Measurements from ENCODE around the gene CHRDL2.

DNA sequence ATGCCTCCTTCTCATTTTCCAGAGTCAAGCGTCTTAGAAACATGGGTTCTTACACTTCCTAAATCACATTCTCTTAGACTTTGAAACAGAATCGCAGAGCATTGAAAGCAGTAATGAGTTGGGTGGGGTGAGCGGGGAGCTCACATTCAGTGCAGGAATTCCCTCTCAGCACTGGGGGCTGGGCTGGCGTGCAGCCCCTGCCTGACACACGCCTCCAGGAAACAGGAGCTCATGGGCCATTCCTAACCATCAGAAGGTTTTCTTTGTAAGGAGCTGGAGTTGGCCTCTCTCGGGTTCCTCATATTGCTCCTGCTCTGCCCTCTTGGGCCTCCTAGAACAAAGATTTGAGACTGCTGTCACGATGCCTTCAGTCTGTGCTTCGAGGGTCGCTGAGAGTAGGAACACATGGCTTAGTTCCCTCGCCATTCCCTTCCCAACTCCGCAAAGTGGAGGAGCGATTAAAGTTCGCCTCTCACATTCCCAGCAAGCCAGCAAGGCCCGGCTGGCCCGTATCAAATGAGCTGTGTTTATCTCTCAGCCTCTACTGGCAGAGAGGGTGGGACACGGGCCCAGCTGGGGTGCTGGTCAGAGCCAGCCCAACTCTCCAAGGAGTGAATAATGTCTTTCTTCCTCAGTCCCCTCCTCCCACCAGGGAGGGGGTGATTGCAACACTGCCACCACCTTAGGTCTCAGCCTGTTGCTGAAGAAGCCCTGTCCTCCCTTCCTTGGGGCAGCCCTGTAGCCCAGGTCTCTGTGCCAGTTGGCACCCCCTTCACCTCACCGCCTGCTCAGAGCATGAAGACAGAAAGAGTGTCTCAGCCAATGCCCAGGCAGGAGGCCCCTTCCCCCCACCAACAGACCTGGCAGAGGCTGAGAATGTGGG lies 10.4 kb downstream of the CHRDL2 start:
- TF ChIP-seq SMC3 (IDR thresholded peaks at IDR 0.05; ENCODE audit: low read depth, low read length) (0 out of 2 replicates have a peak, but pooled peaks have one; percentile 2), FOS (IDR thresholded peaks at IDR 0.05; ENCODE audit: low read depth, low read length) (no peak), MAFK (IDR thresholded peaks at IDR 0.05; ENCODE audit: low read depth, low read length) (no peak), CEBPB (IDR thresholded peaks at IDR 0.05; ENCODE audit: low read depth, low read length) (peak; percentile 96), RFX5 (IDR thresholded peaks at IDR 0.05; ENCODE audit: low read depth, low read length) (no peak), BHLHE40 (IDR thresholded peaks at IDR 0.05; ENCODE audit: low read depth, low read length) (peak; percentile 50)
- TF ChIP-seq, protein P1, sequence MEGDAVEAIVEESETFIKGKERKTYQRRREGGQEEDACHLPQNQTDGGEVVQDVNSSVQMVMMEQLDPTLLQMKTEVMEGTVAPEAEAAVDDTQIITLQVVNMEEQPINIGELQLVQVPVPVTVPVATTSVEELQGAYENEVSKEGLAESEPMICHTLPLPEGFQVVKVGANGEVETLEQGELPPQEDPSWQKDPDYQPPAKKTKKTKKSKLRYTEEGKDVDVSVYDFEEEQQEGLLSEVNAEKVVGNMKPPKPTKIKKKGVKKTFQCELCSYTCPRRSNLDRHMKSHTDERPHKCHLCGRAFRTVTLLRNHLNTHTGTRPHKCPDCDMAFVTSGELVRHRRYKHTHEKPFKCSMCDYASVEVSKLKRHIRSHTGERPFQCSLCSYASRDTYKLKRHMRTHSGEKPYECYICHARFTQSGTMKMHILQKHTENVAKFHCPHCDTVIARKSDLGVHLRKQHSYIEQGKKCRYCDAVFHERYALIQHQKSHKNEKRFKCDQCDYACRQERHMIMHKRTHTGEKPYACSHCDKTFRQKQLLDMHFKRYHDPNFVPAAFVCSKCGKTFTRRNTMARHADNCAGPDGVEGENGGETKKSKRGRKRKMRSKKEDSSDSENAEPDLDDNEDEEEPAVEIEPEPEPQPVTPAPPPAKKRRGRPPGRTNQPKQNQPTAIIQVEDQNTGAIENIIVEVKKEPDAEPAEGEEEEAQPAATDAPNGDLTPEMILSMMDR (conservative IDR thresholded peaks at IDR 0.05; ENCODE audit: low read depth, low read length), result no peak
- TF ChIP-seq, protein P2, sequence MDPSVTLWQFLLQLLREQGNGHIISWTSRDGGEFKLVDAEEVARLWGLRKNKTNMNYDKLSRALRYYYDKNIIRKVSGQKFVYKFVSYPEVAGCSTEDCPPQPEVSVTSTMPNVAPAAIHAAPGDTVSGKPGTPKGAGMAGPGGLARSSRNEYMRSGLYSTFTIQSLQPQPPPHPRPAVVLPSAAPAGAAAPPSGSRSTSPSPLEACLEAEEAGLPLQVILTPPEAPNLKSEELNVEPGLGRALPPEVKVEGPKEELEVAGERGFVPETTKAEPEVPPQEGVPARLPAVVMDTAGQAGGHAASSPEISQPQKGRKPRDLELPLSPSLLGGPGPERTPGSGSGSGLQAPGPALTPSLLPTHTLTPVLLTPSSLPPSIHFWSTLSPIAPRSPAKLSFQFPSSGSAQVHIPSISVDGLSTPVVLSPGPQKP (IDR thresholded peaks at IDR 0.05; ENCODE audit: borderline replicate concordance, low read depth, low read length), result no peak
